DMS53 (cell line): ENCODE measurements around the gene RNF26.

Experiments used
- DNase-seq: peaks from one replicate; lab custom pipeline; 2025; lab: John Stamatoyannopoulos, UW

The RNF26 gene

DNA sequence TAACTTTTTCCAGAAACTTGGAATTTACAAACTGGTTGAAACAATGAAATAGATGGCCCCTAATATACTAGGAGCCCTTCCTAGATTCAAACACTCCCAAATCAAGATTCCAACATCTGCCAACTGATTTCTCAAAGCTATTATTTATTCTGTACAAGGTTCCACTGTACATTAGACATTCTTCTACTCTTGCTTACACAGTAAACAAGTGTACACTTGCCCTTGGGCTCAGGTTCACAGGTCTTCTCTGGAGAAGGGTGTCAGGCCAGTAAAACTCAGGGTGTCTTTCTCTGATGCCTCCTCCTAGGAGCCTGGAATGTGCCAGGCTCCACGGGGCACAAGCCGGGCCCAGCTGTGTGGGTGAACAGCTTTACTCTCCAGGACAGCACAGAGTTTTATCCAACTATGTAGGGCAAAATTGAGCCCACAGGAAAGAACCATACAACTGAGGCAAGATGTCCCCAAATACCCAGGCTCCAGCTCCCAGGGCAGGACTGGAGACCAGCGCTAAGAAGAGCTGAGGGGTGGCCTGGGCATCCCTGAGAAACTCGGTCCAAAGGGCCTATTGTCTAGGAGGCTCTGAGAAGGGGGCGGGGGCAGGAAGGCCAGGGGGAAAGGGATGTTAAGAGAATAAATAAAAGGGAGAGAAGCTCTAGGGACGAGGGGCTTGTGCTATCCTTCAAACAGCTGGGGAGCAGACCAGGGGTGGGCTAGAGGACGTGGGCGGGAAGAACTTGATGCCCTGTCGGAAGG, 20.9 kb downstream of the RNF26 start:
- DNase-seq: no peak

GRCh38 chr11:119356349-119357031, 22.2 kb downstream of the RNF26 start:
- no peak for DNase-seq

GRCh38 chr11:119357074-119357473, 22.7 kb downstream of the RNF26 start:
- no peak for DNase-seq

DNA sequence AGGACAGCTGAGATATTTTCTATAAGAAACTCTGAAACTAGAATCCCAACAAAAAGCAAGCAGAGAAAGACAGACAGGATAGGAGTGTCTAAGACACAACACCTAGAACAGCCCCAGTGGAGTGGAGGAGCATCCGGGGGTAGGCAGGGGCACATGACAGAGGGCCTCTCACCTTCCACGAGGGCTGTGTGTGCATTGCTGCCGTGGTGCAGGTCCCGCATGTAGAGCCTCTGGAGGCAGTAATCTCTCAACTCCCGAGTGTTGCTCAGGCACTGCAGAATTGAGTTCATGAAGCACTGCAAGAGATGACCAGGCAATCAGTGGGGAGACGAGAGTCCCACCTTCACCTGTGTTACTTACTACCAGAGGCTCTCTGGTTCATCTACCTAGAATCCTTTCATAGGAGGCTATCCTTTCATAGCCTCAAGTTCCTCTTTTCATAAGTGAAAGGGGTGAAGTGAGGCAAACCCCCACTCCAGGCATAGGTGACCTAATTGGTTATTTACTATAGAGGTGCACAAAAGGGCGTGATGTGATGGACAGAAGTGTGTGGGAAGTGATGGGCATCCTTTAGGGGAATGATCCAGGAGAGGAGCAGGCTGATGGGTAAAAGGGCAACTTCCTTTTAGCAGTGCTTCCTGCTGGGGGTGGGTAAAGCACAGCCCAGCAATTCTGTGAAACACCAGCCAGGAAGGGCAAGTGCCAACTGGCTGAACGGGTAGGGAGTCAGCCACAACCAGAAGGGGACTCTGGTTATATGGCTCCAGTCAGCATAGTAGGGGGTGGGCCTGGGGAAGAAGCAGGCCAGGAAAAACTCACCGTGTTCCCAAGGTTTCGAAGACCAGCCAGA, 25.3 kb downstream of the RNF26 start:
- DNase-seq: no peak

DNA sequence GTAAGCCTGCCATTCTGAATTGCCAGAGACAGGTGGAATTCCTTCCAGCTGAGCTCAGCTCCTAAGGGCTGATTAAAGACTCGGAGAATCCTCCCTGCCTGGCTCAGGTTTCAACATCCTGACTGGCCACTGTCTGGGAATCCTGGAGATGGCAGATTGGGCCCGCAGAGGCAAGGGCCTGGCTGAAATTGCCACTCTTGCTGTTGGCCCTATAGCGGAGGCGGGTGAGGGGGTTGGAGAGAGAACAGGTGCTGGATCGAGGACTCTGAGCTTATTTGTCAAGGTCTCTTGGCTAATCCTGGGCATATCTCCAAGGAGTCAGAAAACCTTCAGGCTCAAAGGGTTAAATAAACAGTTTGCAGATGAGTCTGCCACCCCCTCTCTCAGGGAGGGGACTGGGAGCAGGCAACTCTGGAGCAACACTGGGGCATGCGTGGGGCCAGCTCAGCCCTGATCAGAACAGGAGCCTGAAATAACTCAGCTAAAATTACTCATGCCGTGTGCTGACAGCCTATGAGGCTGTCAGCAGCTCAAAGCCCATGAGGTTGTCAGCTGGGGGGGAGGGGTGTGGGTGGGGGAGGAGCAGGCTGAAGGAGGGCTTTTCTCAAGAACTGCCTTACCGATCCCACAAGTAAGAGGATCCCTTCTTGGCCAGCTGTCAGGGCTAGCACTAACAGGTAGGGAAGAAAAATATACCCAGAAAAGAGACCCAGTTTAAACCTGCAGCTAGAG, 26.9 kb downstream of the RNF26 start:
- DNase-seq: peak; percentile 76

GRCh38 chr11:119361941-119362725, 27.8 kb downstream of the RNF26 start:
- DNase-seq: peak; percentile 34

DNA sequence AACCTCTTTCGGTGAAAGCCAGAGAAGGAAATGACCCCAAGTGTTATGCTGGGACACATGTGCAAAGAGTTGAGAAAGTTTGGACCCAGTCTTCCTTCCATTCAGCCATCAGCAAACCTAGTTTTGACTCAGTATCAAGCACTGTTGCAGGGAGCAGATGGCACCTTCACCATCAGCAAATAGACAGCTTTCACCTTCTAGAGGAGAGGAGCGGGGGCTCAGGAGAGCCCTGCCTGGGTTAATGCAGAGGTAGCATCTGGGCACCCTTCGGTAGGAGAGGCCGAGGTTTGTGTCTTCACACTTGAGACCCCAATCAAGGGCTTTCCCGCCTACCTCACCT, 28.4 kb downstream of the RNF26 start:
- DNase-seq: peak; percentile 53

DNA sequence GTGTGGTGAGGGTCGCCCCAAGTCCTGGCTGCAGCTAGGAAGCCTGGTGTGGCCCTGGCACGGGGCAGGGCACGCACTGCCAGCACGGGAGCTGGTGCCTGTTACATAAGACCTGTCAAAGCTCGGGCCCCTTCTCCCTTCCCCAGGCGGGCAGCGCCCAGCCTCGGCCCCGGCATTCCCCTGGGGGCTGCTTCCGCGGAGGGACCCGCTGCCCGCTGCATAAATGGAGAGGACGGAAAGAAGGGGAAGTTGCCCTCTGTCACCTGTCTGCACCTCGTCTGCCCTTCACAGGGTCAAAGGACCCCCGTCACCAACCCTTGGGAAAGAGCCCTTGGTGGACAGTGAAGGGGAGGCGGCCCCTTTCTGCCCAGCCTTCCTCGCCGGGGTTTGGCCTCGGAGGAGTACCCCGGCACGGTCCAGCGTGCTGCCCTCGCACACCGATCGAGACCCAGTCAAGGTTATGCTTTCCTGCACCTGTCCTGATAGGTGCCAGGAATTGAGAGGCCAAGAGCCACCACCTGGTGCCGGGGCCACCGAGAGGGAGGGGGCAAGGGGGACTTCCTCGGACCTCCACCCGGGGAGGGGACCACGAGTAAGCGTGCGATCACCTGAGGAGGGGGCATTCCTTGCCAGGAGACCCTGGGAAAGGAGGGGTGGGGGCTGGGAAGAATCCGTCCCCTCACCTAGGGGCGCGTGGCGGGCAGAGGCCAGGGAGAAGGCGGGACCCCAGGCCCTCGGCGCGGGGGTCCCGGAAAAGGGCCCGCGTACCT, 28.9 kb downstream of the RNF26 start:
- DNase-seq: peak; percentile 71

DNA sequence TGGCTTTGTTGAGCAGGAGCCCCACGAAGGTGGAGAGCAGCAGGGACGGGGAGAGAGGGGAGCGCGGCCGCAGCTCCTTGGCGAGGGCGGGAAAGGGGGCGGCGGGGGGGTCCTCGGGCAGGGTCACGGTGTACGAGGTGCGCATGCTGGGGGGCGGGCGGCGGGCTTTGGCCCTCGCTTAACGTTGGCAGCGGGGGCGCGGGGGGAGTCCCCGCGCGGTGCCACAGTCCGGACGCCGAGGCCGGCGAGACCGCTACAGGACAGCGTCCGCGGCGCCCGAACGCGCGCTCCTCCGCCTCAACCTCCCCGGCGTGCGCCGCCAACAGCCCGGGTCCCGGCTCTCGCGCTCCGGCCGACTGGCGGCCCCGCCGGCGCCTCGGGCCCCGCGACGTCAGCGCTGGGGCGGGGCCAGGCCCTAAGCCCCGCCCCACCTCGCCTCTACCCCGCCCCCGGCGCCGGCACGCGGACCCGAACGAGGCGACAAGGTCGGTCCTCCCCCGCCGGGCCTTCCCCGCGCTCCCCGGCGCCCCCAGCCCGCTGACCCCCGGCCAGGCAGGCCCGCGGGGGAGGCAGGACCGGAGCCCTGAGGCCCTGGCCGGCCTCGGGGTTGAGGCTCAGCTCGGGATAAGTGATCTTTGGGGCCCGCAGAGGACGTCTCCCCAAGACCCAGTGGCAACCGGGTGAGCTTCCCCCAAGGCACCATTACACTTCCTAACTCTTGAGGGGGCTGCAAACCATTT, 29.7 kb downstream of the RNF26 start:
- peak; percentile 87 for DNase-seq

GRCh38 chr11:119365071-119365591, 30.8 kb downstream of the RNF26 start:
- DNase-seq: peak; percentile 32

DNA sequence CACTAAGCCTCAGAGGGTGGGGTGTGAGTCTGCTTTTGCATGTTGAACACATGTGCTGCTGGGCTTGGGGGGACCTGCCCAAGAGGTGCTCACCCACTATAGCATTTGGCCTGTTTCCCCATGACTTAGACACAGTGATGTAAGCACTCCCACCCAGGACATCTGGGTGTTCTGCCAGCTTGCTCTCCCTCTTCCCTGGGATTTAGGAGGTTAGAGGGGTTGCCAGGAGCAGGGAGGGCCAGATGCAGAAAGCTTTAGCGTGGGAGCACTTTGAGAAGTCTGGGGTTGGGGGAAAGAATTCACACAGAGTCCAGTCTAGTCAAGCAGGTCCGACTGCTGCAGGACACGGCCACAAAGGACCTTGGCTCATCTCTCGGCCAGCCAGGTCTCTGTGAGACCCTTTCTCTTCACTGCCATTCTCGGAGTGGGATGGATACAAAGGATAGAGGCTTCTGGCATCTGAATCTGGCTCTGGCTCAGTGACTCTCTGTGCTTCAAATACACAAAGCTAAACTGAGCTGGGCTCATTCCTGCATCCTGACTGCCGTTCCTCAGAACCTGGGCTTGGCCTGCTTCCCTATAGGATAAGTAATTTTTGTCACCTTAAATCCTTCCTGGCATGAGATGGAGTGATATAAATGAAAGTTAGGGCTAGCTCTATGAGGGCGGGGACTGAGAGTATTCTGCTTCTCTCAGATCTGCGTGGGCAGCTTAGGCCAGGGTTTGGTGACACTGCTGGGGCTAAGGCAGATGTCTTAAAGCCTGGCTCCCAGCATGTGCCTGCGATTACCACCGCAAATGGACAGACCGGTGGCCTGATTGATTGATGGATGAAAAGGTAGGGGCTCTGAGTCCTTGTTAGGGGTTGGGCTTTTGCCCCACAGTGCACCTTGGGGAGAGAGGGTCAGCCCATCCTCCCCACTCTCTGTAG, 32.6 kb downstream of the RNF26 start:
- no peak for DNase-seq

GRCh38 chr11:119367661-119368120, 33.4 kb downstream of the RNF26 start:
- no peak for DNase-seq

- peak; percentile 90 for DNase-seq
Observed at GRCh38 chr11:119368121-119369034, 34.1 kb downstream of the RNF26 start.

- no peak for DNase-seq
Observed at GRCh38 chr11:119369132-119369925, 35.0 kb downstream of the RNF26 start.

GRCh38 chr11:119370486-119371046, 36.2 kb downstream of the RNF26 start:
- no peak for DNase-seq

- no peak for DNase-seq
Observed at GRCh38 chr11:119371067-119371601, 36.8 kb downstream of the RNF26 start.
